ENCODE measurements around the gene RABGAP1L. TPM values are rescaled to one million over a fixed set of nuclear protein-coding genes. Genes with fewer than 3 reads are reported as not detected.

The RABGAP1L gene
- total RNA-seq, 1 donor from 2014 or later, result 80.6 TPM

DNA sequence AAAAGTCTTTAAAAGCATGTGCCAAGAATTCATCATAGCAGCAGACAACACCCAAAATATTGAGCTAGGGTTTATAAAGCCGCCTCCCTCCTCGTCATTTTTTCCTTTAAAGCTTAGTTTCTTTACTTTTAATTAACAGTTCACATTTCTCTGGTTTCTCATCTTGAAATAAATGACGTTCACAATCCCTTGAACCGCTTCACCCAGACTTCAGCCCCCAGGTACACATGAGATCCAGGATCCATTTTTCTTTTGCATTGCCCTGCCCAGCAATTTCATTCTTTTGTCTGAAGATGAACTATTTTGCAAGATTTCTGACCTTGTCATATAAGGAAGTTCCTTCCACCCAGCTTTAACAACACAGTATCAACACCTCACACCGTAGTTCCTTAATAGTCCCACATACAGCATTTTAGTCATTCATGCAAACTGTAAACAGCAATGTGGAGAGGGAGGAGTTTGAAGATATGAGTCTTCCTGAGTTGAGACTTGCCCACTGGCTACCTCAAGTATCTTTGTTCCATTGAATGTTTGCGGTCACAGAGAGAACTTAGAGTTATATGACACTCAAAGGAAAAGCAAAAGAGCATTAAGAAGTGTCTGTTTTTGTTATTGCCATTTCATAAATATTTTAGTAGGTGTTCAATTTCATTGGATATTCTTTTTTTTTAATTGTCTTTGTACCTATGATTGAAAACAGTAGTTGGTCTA lies 805.1 kb downstream of the RABGAP1L start:
- peak; percentile 85 for ATAC-seq
- peak overlapping the region; percentile 84 for H3K27ac ChIP-seq
- no peak for TF ChIP-seq CTCF (IDR thresholded peaks at IDR 0.05)
- H3K36me3 ChIP-seq, result no peaks in the 10 kb centered on the region
- intact Hi-C loops (cut with DNase I), result loop anchor here (10.0 kb wide), 1 partner anchor 190 kb away; no protein-coding TSS in a partner anchor
- H3K9me3 ChIP-seq, result no peaks in the 10 kb centered on the region
- peak overlapping the region; percentile 9 for H3K4me3 ChIP-seq
- no peaks in the 10 kb centered on the region for H3K27me3 ChIP-seq
- DNase-seq, result no peak
- H3K4me1 ChIP-seq, result peaks cover 60% of the 10 kb centered on the region

GRCh38 chr1:174964972-174965361 lies 805.6 kb downstream of the RABGAP1L start:
- H3K27ac ChIP-seq, result peak overlapping the region; percentile 84
- H3K27me3 ChIP-seq, result no peaks in the 10 kb centered on the region
- DNase-seq (no peak), ATAC-seq (peak; percentile 18)
- no peaks in the 10 kb centered on the region for H3K9me3 ChIP-seq
- H3K4me3 ChIP-seq, result peak overlapping the region; percentile 9
- TF ChIP-seq CTCF (IDR thresholded peaks at IDR 0.05), result no peak
- H3K4me1 ChIP-seq, result peaks cover 60% of the 10 kb centered on the region
- no peaks in the 10 kb centered on the region for H3K36me3 ChIP-seq
- intact Hi-C loops (cut with DNase I), result loop anchor here (10.0 kb wide), 1 partner anchor 190 kb away; no protein-coding TSS in a partner anchor

GRCh38 chr1:174965362-174966007 lies 806.2 kb downstream of the RABGAP1L start:
- H3K36me3 ChIP-seq, result no peaks in the 10 kb centered on the region
- no peak for DNase-seq
- H3K9me3 ChIP-seq, result no peaks in the 10 kb centered on the region
- TF ChIP-seq CTCF (IDR thresholded peaks at IDR 0.05), result no peak
- H3K27me3 ChIP-seq, result no peaks in the 10 kb centered on the region
- H3K27ac ChIP-seq, result peak overlapping the region; percentile 84
- intact Hi-C loops (cut with DNase I), result loop anchor here (10.0 kb wide), 1 partner anchor 191 kb away; no protein-coding TSS in a partner anchor
- ATAC-seq, result peak; percentile 59
- H3K4me1 ChIP-seq, result peaks cover 60% of the 10 kb centered on the region
- H3K4me3 ChIP-seq, result peak overlapping the region; percentile 9

DNA sequence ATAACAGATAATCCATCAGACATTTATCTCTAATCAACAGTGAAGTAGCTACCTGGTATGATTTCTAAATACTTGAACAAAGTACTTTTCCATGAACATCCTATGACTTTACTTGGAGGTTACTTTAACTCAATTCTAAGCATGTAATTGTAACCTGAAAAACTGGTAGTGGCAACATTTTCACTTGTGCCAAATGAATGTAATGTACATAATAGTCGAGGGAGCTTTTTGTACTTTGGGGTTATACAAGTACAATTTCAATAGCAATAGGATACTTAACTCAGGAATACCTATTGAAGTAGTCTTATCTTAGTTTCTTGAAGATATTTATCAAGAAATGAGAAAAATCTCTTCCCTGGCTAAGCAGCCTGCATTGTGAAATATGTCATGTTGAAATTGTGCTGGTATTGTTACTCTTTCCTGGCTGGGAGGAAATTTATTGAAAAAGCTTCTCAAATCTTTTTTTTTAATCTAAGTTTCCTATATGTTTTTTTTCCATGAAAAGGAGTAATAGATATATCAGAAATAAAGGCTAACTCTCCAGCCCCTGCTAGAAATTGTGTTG lies 806.8 kb downstream of the RABGAP1L start:
- no peak for DNase-seq
- intact Hi-C loops (cut with DNase I), result loop anchor here (10.0 kb wide), 1 partner anchor 191 kb away; no protein-coding TSS in a partner anchor
- Histone ChIP-seq H3K27ac (peak overlapping the region; percentile 84), H3K9me3 (no peaks in the 10 kb centered on the region), H3K27me3 (no peaks in the 10 kb centered on the region), H3K36me3 (no peaks in the 10 kb centered on the region), H3K4me3 (peak overlapping the region; percentile 9), H3K4me1 (peaks cover 60% of the 10 kb centered on the region)
- ATAC-seq, result peak; percentile 57
- no peak for TF ChIP-seq CTCF (IDR thresholded peaks at IDR 0.05)

GRCh38 chr1:174967845-174968705 lies 808.8 kb downstream of the RABGAP1L start:
- no peak for ATAC-seq
- peaks cover 68% of the 10 kb centered on the region for H3K4me1 ChIP-seq

More at GRCh38 chr1:174967845-174968705, 808.8 kb downstream of the RABGAP1L start:
- Histone ChIP-seq H3K4me3 (no peak overlapping the region), H3K27ac (peak overlapping the region; percentile 84), H3K9me3 (no peaks in the 10 kb centered on the region), H3K27me3 (no peaks in the 10 kb centered on the region), H3K36me3 (no peaks in the 10 kb centered on the region)
- intact Hi-C loops (cut with DNase I), result loop anchor here (10.0 kb wide), 1 partner anchor 193 kb away; no protein-coding TSS in a partner anchor
- no peak for TF ChIP-seq CTCF (IDR thresholded peaks at IDR 0.05)
- no peak for DNase-seq
